GM18951 (cell line): ENCODE results near the gene CC2D1B.
"Not testable (repeated sequence)": the region's sequence is repeated elsewhere in the genome, so short reads cannot be mapped to it uniquely, and the experiment has no call there.

Experiments
- POLR2A ChIP-seq: IDR thresholded peaks from 4 replicates; pipeline ENCODE4 v1.6.1; 2011; ENCODE audit warnings: mild to moderate bottlenecking; ENCODE audit not compliant: insufficient read length, insufficient read depth; ENCODE audit errors: extremely low read depth
- in situ Hi-C: fragments of 300-500 bp; cut with MboI; formaldehyde crosslinking; loops from one replicate; pipeline ENCODE4 v1.12.0; 2022; ENCODE audit warnings: low sequenced_read_pairs, mixed read lengths, inconsistent platforms; ENCODE audit not compliant: unreplicated experiment

Gene CC2D1B, protein sequence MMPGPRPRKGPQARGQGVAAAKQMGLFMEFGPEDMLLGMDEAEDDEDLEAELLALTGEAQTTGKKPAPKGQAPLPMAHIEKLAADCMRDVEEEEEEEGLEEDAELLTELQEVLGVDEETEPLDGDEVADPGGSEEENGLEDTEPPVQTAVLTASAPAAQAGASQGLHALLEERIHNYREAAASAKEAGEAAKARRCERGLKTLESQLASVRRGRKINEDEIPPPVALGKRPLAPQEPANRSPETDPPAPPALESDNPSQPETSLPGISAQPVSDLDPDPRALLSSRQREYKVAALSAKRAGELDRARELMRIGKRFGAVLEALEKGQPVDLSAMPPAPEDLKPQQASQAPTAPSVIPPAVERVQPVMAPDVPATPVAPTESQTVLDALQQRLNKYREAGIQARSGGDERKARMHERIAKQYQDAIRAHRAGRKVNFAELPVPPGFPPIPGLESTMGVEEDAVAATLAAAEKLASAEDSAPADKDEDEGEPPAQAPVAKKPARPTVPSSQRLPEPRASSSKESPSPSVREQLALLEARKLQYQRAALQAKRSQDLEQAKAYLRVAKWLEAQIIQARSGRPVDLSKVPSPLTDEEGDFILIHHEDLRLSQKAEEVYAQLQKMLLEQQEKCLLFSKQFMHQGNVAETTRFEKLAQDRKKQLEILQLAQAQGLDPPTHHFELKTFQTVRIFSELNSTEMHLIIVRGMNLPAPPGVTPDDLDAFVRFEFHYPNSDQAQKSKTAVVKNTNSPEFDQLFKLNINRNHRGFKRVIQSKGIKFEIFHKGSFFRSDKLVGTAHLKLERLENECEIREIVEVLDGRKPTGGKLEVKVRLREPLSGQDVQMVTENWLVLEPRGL

DNA sequence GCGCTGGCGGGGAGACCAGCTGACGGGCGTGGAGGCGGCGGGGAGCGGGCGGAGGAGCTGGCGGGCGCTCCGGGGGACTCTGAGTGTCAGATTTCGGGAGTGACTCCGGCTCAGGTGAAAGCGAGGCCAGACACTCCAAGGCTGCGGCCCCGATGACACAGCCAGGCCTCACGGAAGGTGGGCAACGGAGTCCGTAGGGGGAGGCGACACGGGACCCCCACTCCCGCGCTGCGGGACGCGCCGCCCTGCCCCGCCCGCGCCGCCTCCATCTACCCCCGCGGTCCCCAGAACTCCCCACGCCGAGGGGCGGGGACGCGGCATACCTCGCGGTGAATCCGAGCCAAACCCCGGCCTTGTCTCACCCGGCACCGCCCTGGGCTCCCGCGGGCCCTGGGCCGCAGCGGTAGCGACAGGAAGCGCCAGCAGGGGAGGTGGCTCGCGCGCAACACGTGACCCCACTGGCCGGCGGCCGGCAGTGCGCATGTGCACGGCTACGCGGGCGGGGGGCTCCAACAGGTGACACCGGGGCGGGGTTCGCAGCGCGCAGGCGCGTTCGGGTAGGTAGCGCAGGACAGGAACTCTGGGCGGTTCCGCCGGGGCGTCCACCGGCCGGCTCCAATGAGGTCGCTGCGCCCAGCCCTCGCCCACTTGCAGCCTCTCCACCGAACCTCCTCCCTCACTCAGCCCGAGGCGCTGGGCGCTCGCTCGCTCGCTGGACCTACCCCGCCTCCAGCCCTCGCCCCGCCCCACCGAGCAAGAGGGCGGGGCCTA is at the start of gene CC2D1B:
Gene CC2D1B, minus strand, starts transcription at position 460 of the 771 bp plus-strand sequence. CDS start 1,585 bp downstream, outside the sequence.
- TF ChIP-seq POLR2A = peak; percentile 99
- in situ Hi-C loops = no loop called here

DNA sequence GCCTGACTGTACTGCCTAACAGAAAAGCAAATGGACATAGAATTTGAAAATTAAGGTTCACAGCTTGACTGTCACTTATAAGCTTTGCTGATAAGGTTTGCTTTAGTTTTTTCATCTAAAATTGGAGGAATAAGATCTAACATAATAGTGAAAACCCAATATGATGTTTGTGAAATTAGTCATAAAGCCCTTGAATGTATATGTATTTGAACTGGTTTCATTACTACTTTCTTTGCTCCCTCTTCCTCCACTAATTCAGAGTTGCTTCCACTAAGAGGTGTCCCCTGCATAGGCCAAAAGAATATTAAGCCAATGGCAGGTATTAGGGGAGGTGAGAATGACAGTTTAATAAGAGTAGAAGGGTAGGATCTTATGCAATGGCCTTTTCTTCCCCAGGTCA is 48.9 kb upstream of the CC2D1B start:
- in situ Hi-C loops = loop anchor here (10.0 kb wide), 1 partner anchor 270 kb away; no protein-coding TSS in a partner anchor
- TF ChIP-seq POLR2A = no peak

DNA sequence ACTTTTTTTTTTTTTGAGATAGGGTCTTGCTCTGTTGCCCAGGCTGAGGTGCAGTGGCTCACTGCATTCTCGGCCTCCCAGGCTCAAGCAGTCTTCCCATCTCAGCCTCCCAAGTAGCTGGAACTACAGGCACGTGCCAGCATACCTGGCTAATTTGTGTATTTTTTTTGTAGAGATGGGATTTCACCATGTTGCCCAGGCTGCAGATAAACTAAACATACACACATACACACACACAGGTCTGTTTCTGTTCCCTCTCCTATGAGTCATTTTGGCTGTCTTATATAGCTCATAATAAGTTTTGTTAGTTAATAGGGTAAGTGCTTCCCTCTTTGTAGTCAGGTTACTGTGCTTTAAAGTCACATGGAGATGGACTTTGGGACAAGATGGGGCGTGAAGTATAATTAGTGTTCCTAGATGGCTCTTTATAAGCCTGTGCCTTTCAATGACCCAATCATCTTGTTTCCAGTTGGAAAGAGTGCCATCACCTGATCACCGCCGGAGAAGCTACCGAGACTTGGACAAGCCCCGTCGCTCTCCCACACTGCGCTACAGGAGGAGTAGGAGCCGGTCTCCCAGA is 47.5 kb upstream of the CC2D1B start:
- no peak for TF ChIP-seq POLR2A
- in situ Hi-C loops = loop anchor here (10.0 kb wide), 1 partner anchor 271 kb away; no protein-coding TSS in a partner anchor

DNA sequence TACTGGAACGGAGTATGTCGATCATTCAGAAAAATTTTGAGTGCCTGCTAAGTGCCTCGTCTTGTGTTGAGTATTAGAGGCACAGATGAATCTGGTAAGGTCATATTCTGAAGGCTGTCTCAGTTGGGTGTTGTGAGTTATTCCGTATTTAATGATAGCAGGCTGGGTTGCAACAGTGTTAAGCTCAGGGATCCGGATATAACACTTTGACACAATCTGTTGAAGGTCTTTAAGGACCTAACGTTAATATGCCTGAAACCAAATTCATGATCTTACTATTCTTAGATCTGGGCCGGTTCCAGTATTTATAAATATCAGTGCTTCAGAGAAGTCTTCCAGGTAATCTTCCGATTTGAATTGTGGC is 39.0 kb upstream of the CC2D1B start:
- no peak for TF ChIP-seq POLR2A
- in situ Hi-C loops = no loop called here

DNA sequence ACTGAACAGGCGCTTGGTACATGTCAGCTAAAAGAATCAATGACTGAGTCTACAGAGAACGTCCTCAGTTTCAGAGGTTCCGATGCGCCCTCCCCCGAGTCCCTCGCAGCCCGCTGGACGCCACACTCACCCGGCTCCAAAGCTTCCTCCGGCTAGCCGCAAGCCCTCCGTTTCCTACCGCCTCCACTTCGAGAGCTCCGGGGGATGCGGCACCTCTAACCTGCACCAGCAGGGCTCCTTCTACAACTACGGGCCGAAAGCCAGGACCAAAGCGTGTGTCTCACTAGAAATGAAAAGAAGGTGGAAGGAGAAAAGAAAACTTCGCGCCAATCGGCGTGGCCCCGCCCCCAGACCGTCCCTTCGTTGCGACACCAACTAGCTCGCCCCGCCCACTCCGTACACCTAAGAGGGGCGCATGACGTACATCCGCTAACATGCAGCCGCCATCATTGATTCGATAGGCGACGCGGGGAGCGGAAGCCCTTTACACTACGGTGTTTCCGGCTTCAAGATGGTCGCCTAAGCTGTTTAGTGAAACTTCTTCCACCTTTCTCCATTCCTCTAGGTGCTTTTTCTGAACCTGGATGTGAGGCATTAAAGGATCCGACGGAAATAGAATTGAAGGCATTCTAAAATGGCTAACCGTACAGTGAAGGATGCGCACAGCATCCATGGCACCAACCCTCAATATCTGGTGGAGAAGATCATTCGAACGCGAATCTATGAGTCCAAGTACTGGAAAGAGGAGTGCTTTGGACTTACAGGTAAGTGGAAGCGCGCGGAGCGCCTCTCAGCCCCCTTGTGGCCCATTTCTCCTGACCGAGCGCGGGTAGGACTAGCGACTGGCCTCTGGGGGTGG is 38.3 kb upstream of the CC2D1B start, which contains the start of the genes ORC1 and PRPF38A:
Gene ORC1, minus strand, starts transcription at position 308 of the 859 bp plus-strand sequence. CDS start 2,200 bp downstream, outside the sequence.
Gene PRPF38A, plus strand, starts transcription at position 487 of the 859 bp plus-strand sequence. Its CDS starts 148 bp downstream, at position 635.
- in situ Hi-C loops = no loop called here
- TF ChIP-seq POLR2A = peak; percentile 76

DNA sequence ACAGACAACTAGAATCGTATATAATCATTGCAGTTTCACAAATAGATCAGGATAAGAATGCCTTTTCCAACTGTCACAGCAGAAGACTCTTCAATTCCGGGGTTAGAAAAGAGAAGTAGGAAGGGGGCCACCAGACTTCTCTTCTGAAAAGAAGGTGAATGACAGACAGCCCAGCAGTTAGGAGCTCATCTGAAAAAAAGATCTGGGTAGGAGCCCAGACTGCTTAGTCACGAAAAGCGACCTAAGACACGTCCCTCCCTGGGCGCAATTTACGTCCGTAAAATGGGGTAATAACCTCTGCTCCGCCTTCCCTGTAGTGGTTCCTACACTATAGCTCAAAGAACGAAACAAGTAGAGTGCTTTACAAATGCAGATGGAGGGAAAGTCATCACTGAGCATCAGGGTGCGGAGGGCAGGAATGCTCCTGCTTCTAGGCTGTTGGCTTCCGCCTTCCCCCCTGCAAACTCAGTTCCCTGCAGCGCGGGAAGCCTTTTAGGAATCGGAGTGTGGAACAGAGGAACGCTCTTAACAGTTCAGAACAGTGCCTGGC is 37.6 kb upstream of the CC2D1B start:
- in situ Hi-C loops = no loop called here

DNA sequence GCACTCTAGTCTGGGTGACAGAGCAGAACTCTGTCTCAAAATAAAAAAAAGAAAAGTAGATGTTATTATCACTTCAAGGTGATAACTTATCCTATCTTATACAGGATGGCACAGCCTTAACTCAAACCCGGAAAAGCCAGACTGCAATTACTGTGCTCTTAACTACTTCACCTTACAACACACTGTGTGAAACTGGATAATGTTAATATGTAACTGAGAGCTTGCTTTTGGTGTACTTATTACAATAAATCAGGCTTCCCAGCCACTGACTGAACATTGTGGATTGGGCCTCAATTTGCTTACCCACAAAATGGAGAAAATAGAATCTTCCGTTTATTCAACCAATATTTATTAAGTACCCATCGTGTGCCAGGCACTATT is 36.8 kb upstream of the CC2D1B start:
- TF ChIP-seq POLR2A = no peak
- in situ Hi-C loops = no loop called here

More for the DNA sequence above, 37.6 kb upstream of the CC2D1B start:
- no peak for TF ChIP-seq POLR2A

DNA sequence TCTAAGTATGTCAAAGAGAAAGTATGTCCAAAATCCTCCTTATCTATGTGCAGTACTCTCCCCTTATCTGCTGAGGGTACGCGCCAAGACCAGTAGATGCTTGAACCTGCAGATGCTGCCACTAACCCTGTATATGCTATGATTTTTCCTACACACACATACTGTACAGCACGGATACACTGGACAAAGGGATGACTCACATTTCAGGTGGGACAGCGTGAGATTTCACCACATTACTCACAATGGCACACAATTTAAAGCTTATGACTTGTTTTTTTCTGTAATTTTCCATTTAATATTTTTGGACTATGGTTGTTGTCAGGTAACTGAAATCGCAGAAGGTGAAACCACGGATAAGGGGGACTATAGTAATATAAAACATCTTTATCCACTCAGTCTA is 34.1 kb upstream of the CC2D1B start:
- in situ Hi-C loops = no loop called here
- TF ChIP-seq POLR2A = no peak

DNA sequence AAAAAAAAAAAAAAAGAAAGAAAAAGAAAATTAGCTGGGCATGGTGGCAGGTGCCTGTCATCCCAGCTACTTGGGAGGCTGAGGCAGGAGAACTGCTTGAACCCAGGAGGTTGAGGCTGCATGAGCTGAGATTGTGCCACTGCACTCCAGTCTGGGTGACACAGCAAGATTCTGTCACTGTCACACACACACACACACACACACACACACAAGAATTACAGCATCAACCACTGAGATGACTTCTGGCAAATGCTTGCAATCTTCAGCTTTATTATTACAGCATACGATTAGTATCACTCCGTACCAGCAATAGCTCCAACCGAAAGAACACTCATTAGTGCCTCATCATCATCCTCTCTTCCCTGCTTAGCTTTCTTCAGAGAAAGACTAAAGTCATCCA is 33.6 kb upstream of the CC2D1B start:
- in situ Hi-C loops = no loop called here
- TF ChIP-seq POLR2A = no peak

DNA sequence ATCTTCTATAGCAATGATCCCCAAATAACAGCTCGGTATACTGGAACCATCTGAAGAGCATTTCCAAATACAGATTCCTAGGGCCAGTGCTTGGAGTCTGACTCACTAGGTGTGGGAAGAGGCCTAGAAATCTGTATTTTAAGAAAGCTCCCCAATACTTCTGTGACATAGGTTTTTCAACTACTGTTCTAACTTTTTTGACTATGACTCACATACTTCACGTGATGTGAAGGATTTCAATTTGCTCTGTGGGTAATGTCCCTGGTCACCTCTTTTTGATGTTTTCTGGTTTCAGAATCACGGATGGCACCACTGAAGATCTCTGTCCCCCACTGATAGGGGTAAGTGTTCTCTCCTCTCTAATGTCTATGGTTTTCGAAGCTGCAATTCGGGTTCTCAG is 27.2 kb upstream of the CC2D1B start:
- TF ChIP-seq POLR2A = no peak
- in situ Hi-C loops = no loop called here

DNA sequence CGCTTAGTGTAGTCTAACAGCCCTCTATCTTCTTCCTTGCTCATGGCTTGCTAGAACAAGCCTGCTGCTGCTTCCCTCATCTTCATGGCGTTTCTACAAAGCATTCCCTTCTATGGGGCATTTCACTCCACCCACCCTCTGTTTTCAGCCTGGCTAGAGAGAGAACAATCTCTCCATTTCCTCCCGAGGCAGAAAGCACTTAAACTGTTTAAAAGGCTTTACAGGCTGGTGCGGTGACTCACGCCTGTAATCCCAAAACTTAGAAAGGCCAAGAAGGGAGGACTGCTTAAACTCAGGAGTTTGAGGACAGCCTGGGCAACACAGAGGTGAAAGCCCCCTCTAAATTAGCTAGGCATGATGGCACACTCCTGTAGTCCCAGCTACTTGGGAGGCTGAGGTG is 20.5 kb upstream of the CC2D1B start:
- in situ Hi-C loops = no loop called here
- no peak for TF ChIP-seq POLR2A

DNA sequence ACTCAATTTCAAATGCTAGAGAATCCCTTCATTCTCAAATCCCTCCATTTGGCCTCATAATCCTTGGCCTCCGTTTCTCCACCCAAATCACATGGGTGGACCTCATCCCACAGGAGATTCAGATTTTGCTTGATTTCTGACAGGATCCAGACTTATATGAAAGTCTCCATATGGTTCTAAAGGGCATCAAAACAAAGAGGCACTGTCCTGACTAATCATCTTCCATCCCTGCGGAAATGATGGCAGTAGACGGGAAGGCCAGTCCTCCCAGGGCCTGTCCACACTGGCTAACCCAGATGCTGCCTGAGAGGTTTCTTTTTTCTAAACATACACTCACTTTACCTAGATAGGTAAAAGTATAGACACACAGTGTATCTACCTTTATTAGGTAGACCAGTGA is 19.4 kb upstream of the CC2D1B start:
- in situ Hi-C loops = no loop called here
- TF ChIP-seq POLR2A = no peak

DNA sequence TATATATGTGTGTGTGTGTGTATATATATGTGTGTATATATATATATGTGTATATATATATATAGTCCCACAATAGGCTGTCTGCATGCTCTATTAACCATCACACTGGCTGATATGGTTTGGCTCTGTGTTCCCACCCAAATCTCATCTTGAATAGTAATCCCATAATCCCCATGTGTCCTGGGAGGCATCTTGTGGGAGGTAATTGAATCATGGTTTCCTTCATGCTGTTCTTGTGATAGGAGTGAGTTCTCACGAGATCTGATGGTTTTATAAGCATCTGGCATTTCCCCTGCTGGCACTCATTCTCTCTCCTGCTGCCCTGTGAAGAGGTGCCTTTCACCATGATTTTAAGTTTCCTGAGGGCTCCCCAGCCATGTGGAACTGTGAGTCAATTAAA is 3.8 kb upstream of the CC2D1B start:
- in situ Hi-C loops = not testable (repeated sequence)
